Fibroblast of skin of left biceps (primary cell): Measurements from ENCODE around the gene SOAT2.
"Not testable (repeated sequence)": the region's sequence is repeated elsewhere in the genome, so short reads cannot be mapped to it uniquely, and the experiment has no call there.

Experiments used
- DNase-seq, 2 experiments: peaks; one replicate each; pipeline ENCODE4 v3.0.0-alpha.2; 2013; ENCODE audit warnings: low read depth in 2 of 2

The SOAT2 gene

DNA sequence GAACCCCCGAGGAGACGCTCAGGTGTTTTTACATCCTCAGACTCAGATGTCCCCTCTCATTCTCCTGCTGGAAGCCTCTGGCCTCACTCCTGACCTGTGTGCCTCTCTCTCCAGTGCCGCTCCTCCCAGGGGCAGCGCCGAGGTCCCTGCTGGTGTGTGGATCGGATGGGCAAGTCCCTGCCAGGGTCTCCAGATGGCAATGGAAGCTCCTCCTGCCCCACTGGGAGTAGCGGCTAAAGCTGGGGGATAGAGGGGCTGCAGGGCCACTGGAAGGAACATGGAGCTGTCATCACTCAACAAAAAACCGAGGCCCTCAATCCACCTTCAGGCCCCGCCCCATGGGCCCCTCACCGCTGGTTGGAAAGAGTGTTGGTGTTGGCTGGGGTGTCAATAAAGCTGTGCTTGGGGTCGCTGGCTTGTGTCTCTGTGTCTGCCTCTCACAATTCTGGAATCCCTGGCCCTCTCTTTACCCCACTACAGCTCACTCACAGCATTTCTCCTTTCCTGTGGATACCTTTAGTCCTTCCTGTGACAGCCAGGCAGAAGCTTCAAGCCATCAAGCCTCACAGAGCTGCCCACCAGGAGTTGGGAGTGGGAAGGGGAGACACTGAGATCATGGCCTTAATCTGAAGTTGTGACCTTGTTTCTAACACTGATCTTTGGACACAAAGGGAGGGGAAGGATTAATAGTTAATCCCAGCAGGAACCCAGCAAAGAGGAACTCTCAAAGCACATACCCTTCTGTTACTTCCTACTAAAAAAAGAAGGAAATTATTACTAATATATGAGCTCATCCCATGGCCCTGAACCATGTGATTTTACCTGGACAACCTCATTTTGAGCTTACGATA, 1.1 kb upstream of the SOAT2 start:
- DNase-seq = no peak

- DNase-seq = no peak
Measured at GRCh38 chr12:53103860-53104305, 597 bp downstream of the SOAT2 start.

GRCh38 chr12:53105256-53105655, 2.0 kb downstream of the SOAT2 start:
- no peak for DNase-seq

DNA sequence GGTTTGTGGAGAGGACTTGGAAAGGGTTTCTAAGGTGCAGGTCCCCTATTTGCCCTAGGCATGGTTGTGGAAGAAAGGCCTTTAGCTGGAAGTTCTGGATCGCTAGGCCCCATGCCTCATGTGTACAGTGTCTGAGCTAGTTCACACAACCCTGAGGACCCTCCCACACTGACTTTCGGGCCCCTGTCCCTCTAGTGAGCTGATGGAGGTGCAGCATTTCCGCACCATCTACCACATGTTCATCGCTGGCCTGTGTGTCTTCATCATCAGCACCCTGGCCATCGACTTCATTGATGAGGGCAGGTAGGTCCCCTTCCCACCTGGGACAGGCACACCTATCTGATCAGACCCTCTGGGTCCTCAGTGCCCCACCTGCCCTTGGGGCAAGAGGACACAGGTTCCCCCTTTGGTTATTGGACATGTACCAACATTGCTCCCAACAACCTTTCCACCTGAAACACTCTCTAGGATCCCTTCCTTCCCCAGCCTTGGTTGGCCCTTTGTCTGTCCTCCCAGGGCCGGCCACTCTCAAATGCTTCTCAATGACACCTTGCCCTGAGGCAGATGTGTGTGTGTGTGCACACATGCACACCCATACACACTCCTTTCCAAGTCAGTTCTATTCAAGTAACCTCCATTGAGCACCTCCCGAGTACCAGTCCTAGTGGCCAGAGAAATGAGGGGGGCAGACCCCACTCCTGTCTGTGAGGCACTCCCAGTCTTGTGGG, 2.6 kb downstream of the SOAT2 start:
- no peak for DNase-seq

- DNase-seq = no peak
Measured at GRCh38 chr12:53107122-53107521, 3.8 kb downstream of the SOAT2 start.

DNA sequence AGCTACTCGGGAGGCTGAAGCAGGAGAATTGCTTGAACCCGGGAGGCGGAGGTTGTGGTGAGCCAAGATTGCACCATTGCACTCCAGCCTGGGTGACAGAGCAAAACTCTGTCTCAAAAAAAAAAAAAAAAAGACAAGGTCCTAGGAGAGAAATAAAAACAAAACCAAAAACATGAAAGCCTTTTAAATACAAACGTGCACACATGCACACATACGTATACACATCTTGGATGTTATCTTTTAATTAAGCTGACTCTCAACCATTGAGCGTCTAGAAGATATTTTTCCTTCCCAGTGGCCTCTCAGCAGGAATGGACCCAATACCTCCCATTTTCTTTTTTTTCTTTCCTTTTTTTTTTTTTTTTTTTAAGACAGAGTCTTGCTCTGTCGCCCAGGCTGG, 9.1 kb downstream of the SOAT2 start:
- DNase-seq = not testable (repeated sequence)

DNA sequence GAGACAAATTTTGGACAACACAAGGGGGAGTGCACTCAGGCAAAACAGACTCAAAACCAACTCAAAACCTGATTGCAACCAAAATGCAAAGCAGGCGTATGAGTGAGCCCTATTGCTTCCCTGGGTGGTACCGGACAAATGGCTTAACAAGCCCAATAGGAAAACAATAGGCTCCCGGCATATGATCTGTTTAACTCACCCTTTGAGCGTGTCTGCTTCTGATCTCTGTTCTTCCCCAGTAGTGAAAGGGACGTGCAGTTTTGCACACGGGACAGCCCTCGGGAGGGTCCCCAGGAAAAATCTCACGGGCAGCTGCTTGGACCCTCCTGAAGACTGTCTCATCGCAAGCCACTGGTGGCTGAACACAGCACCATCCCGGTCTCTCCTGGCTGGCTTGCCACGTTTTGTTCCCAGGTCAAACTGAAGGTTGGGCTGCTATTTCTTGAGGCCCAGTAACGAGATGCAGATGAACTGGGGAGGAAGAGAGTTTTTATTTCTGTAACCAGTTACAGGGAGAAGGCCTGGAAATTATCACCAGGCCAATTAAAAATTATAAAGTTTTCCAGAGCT, 9.9 kb downstream of the SOAT2 start:
- DNase-seq = no peak

DNA sequence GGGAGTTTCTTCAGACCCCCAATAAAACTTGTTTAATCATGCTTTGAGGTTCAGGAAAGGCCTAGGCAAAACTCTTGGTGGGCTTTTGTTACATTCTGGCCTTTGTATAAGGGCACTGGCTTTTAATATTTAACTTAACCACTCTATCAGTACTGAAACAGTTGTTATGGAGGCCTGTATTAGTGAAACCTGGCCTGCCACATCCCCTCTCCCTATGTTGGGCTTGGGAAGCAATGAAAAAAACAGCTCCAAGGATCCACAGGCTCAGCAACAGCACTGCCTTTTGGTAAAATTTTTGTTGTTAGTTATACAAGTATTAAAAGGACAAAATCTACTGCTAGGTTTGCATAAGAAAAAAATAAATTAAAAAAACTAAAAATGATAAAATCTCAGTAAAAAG, 10.7 kb downstream of the SOAT2 start:
- DNase-seq = no peak

GRCh38 chr12:53115112-53115890, 12.0 kb downstream of the SOAT2 start:
- no peak for DNase-seq

GRCh38 chr12:53115891-53116648, 12.8 kb downstream of the SOAT2 start:
- no peak for DNase-seq

DNA sequence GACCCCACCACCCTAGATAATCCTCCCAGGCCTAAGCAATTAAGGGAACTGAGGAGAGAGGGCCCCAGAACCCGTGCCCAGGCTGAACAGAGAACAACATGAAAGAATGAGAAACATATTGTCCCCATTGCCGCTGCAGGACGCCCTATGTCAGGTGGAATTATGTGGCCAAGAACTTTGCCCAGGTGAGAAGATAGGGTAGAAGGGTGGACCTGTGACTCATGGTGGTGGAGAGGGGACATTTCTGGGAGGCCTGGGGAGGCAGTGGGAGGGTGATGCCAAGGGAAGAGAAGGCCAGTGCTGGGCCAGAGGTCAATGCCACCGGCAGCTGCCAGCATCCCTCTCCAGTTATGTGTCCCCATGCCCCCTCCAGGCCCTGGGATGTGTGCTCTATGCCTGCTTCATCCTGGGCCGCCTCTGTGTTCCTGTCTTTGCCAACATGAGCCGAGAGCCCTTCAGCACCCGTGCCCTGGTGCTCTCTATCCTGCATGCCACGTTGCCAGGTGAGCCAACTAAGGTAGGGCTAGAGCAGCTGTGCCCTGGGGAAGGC, 15.5 kb downstream of the SOAT2 start:
- DNase-seq = no peak

- no peak for DNase-seq
Measured at GRCh38 chr12:53120685-53121525, 17.6 kb downstream of the SOAT2 start.

- DNase-seq = no peak
Measured at GRCh38 chr12:53122961-53123468, 19.7 kb downstream of the SOAT2 start.

DNA sequence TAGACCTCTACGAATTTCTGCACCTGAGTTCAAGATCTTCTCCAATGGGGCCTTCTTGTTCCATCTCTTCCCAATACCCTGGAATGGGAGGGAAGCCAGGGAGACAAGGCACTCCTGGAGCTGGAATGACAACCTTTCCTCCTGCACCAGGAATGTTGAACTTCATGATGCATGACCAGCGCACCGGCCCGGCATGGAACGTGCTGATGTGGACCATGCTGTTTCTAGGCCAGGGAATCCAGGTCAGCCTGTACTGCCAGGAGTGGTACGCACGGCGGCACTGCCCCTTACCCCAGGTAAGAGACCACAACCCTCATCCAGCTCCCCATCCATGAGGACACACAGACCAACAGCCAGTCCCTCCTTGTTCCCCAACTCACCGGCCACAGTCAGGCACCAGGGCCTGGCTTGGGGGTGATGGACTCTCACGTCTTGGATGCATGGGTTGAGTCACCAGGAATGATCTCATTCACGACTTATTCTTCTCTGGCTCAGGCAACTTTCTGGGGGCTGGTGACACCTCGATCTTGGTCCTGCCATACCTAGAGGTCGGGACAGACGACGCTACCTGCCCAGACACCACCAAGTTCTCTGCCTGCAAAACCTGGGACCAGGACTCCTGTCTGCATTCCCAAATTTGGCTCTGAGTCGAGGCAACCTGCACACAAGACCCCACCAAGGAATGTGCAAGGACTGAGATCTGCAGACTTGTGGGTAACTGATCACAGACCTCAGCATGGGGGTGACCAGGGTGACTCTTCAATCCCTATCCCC, 20.5 kb downstream of the SOAT2 start:
- DNase-seq = no peak

DNA sequence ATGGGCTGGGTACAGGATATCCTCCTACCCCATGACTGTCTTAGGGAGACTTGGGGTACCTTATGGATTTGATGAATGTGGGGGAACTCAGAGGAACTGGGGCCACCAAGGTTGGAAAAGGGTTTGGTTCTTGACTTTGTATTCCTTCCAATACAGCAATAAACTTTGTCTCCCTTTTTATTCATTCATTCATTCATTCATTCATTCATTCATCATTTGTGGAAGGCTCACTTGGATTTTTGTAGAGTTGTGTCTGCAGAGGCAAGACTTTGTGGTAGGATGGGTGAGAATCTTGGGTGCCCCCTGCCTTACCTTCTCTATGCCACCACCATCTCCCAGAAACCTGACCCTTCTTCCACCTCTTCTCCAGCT, 21.1 kb downstream of the SOAT2 start:
- no peak for DNase-seq

DNA sequence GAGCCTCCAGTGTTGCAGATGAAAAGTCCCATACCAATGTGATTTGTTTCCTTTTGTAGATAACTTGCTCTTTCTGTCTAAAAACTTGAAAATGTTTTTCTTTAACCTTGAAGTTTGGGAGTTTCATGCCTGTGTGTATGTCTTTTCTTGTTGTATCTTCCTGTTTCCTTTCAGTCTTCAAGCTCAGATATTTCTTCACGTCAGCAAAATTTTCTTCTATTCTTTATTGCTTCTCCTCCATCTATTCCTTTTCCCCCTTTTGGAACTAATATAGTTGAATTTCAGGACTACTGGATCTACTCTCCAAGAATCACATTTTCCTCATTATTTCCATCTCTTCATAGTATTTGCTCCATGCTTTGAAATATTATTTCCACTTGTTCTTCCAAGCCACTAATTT, 23.9 kb downstream of the SOAT2 start:
- DNase-seq = no peak

GRCh38 chr12:53128780-53129569, 25.7 kb downstream of the SOAT2 start:
- DNase-seq = no peak

GRCh38 chr12:53131844-53132243, 28.6 kb downstream of the SOAT2 start:
- no peak for DNase-seq
